A549 (cell line): ENCODE measurements around the gene BHMT.

Experiments used
- CBX8 ChIP-seq: fragments of 200-600 bp; sonication (generic); IDR thresholded peaks from 2 replicates; pipeline ENCODE4 v1.6.1; 2016
- CEBPB ChIP-seq, 2 experiments: fragments of >200 bp in 1 of 2; sonication (Bioruptor Twin) in 1 of 2; formaldehyde crosslinking in 1 of 2; IDR thresholded peaks; 2 replicates each; pipeline ENCODE4 v1.6.1; 2012 to 2016
- CHD4 ChIP-seq: fragments of 200-600 bp; sonication (generic); IDR thresholded peaks from 2 replicates; pipeline ENCODE4 v1.6.1; 2016; ENCODE audit warnings: antibody characterized with exemption, mild to moderate bottlenecking, borderline replicate concordance
- CTCF ChIP-seq: fragments of >200 bp; sonication (Bioruptor Twin); formaldehyde crosslinking; IDR thresholded peaks from 3 replicates; pipeline ENCODE4 v1.5.1; 2016
- EHMT2 ChIP-seq: fragments of 200-600 bp; sonication (generic); IDR thresholded peaks from 2 replicates; pipeline ENCODE4 v1.6.1; 2016; ENCODE audit warnings: antibody characterized with exemption, low read depth, mild to moderate bottlenecking, moderate library complexity
- FOSB ChIP-seq: fragments of 250-450 bp; sonication (Bioruptor Pico); IDR thresholded peaks from 2 replicates; pipeline ENCODE4 v1.5.0; 2020; ENCODE audit warnings: mild to moderate bottlenecking, moderate library complexity
- HDAC2 ChIP-seq: fragments of 200-600 bp; sonication (generic); IDR thresholded peaks from 2 replicates; pipeline ENCODE4 v1.6.1; 2016
- HES2 ChIP-seq: fragments of >200 bp; sonication (Bioruptor Twin); formaldehyde crosslinking; IDR thresholded peaks from 2 replicates; pipeline ENCODE4 v1.6.1; 2016
- JUNB ChIP-seq: fragments of >200 bp; sonication (Bioruptor Twin); formaldehyde crosslinking; IDR thresholded peaks from 2 replicates; pipeline ENCODE4 v1.6.1; 2016
- KDM1A ChIP-seq: fragments of 200-600 bp; sonication (generic); IDR thresholded peaks from 2 replicates; pipeline ENCODE4 v1.6.1; 2016; ENCODE audit warnings: low read depth, mild to moderate bottlenecking
- MAX ChIP-seq: IDR thresholded peaks from 2 replicates; pipeline ENCODE4 v1.6.1; 2012
- POLR2A ChIP-seq: IDR thresholded peaks from 2 replicates; pipeline ENCODE4 v1.6.1; 2012; ENCODE audit warnings: mild to moderate bottlenecking, low read length
- REST ChIP-seq: fragments of 200-600 bp; sonication (generic); IDR thresholded peaks from 2 replicates; pipeline ENCODE4 v1.6.1; 2016; ENCODE audit warnings: antibody characterized with exemption, mild to moderate bottlenecking, moderate library complexity

- TF ChIP-seq MAX: no peak
- no peak for TF ChIP-seq CTCF
- TF ChIP-seq CBX8: no peak
- TF ChIP-seq POLR2A: no peak
- TF ChIP-seq EHMT2: no peak
- TF ChIP-seq HDAC2: no peak
- TF ChIP-seq KDM1A: no peak
- TF ChIP-seq FOSB: no peak
- no peak for TF ChIP-seq REST
- no peak for TF ChIP-seq JUNB
- TF ChIP-seq CHD4: no peak
- no peak for TF ChIP-seq CEBPB (IDR thresholded peaks at IDR 0.05)
- TF ChIP-seq HES2: no peak
Observed at GRCh38 chr5:79181419-79182022, 69.9 kb downstream of the BHMT start.
